ENCODE measurements around the gene SLC26A2.

The SLC26A2 gene

DNA sequence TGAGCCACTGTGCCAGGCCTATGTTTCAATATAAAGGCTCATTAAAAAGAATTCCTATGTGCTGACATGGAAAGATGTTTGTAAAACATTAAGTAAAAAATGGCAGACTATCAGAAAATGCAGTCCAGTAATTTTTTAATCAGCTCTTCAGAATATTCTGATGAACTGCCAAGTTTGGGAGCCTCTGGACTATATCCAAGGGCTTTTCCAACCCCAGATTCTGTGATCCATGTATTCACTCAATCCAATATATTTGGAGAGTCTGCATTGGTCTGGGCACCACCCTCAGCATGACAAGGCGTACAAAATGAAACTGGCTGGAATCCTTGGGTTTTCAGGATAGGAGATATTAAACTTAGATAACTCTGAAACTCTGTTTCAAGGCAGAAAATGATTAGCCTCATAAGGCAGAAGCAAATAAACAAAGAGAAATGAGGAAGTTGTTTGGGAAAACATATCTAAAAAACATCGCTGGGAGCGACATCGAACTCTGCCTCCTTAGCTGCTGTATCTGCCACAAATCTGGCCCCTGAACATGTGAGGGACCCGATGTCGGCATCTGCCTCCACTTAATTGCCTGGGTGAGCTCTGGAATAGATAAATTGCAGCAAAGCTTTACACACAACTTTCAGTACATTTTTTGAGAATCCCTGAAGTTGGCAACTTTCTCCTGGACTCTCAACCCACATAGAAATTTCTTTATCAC, 30.4 kb upstream of the SLC26A2 start:
- H3K18ac ChIP-seq (ENCODE audit: low read depth in 1 of 2, low read length in 2 of 2) = no peak overlapping the region
- H3K27me3 ChIP-seq (ENCODE audit: control insufficient read depth in 1 of 2, insufficient read depth in 1 of 2, low read length in 2 of 2) = peaks cover 0 to 29% of the 10 kb centered on the region in 2 experiments
- H3K79me1 ChIP-seq (replicated peaks; ENCODE audit: low read length, poor library complexity, severe bottlenecking) = no peaks in the 10 kb centered on the region
- DNase-seq = no peak
- H3K9me3 ChIP-seq (ENCODE audit: control insufficient read depth, low read length) = no peaks in the 10 kb centered on the region
- H2AFZ ChIP-seq (ENCODE audit: low read depth, low read length) = no peak overlapping the region
- H3K27ac ChIP-seq (ENCODE audit: low read length, poor library complexity, severe bottlenecking) = no peak overlapping the region
- H2BK120ac ChIP-seq (ENCODE audit: low read depth, low read length) = no peak overlapping the region
- H3K4me2 ChIP-seq (ENCODE audit: low read length, poor library complexity, severe bottlenecking) = no peak overlapping the region
- H2BK15ac ChIP-seq (ENCODE audit: low read depth, poor library complexity, severe bottlenecking) = no peak overlapping the region
- H3K4me1 ChIP-seq (ENCODE audit: control insufficient read depth, insufficient read depth, low read depth, low read length) = no peaks in the 10 kb centered on the region
- H3K4me3 ChIP-seq (ENCODE audit: insufficient read depth in 1 of 2, low read depth in 1 of 2, low read length in 2 of 2) = peak overlapping the region in 1 of 2 experiments; percentile 74
- no peak overlapping the region for H3K14ac ChIP-seq (ENCODE audit: low read length in 2 of 2)
- 95% methylated on average over 6 of the region's 6 CpGs for WGBS
- no peak overlapping the region for H4K8ac ChIP-seq (ENCODE audit: low read length)
- H3K36me3 ChIP-seq (ENCODE audit: control insufficient read depth in 1 of 2, insufficient read depth in 2 of 2, low read depth in 1 of 2, low read length in 2 of 2) = no peaks in the 10 kb centered on the region
- H3K23ac ChIP-seq (ENCODE audit: low read length in 2 of 2) = no peak overlapping the region
- H2BK5ac ChIP-seq (ENCODE audit: low read depth, low read length, poor library complexity, severe bottlenecking) = no peak overlapping the region
- no peak overlapping the region for H4K91ac ChIP-seq (ENCODE audit: low read length)
- peak overlapping the region; percentile 73 for H3K9ac ChIP-seq (ENCODE audit: low read length)
- H3K4ac ChIP-seq (ENCODE audit: low read depth in 1 of 2, low read length in 2 of 2) = no peak overlapping the region
- H2BK12ac ChIP-seq (ENCODE audit: low read length in 2 of 2) = no peak overlapping the region
- H2AK5ac ChIP-seq (ENCODE audit: low read length, severe bottlenecking) = no peak overlapping the region

GRCh38 chr5:149930749-149931574, 29.6 kb upstream of the SLC26A2 start:
- no peaks in the 10 kb centered on the region for H3K4me1 ChIP-seq (ENCODE audit: control insufficient read depth, insufficient read depth, low read depth, low read length)
- no peaks in the 10 kb centered on the region for H3K36me3 ChIP-seq (ENCODE audit: control insufficient read depth in 1 of 2, insufficient read depth in 2 of 2, low read depth in 1 of 2, low read length in 2 of 2)
- H3K4me2 ChIP-seq (ENCODE audit: low read length, poor library complexity, severe bottlenecking) = no peak overlapping the region
- WGBS = 80% methylated on average over 3 of the region's 7 CpGs
- H3K79me1 ChIP-seq (replicated peaks; ENCODE audit: low read length, poor library complexity, severe bottlenecking) = no peaks in the 10 kb centered on the region
- H2BK5ac ChIP-seq (ENCODE audit: low read depth, low read length, poor library complexity, severe bottlenecking) = no peak overlapping the region
- no peak overlapping the region for H3K14ac ChIP-seq (ENCODE audit: low read length in 2 of 2)
- no peak overlapping the region for H2BK12ac ChIP-seq (ENCODE audit: low read length in 2 of 2)
- peaks cover 0 to 35% of the 10 kb centered on the region in 2 experiments for H3K27me3 ChIP-seq (ENCODE audit: control insufficient read depth in 1 of 2, insufficient read depth in 1 of 2, low read length in 2 of 2)
- H2AK5ac ChIP-seq (ENCODE audit: low read length, severe bottlenecking) = no peak overlapping the region
- no peak overlapping the region for H3K23ac ChIP-seq (ENCODE audit: low read length in 2 of 2)
- H2BK15ac ChIP-seq (ENCODE audit: low read depth, poor library complexity, severe bottlenecking) = no peak overlapping the region
- no peak overlapping the region for H2BK120ac ChIP-seq (ENCODE audit: low read depth, low read length)
- H4K8ac ChIP-seq (ENCODE audit: low read length) = no peak overlapping the region
- no peak overlapping the region for H3K4ac ChIP-seq (ENCODE audit: low read depth in 1 of 2, low read length in 2 of 2)
- no peak overlapping the region for H2AFZ ChIP-seq (ENCODE audit: low read depth, low read length)
- peak overlapping the region in 1 of 2 experiments; percentile 74 for H3K4me3 ChIP-seq (ENCODE audit: insufficient read depth in 1 of 2, low read depth in 1 of 2, low read length in 2 of 2)
- no peaks in the 10 kb centered on the region for H3K9me3 ChIP-seq (ENCODE audit: control insufficient read depth, low read length)
- no peak for DNase-seq
- H3K18ac ChIP-seq (ENCODE audit: low read depth in 1 of 2, low read length in 2 of 2) = no peak overlapping the region
- no peak overlapping the region for H4K91ac ChIP-seq (ENCODE audit: low read length)
- no peak overlapping the region for H3K27ac ChIP-seq (ENCODE audit: low read length, poor library complexity, severe bottlenecking)
- peak overlapping the region; percentile 73 for H3K9ac ChIP-seq (ENCODE audit: low read length)

DNA sequence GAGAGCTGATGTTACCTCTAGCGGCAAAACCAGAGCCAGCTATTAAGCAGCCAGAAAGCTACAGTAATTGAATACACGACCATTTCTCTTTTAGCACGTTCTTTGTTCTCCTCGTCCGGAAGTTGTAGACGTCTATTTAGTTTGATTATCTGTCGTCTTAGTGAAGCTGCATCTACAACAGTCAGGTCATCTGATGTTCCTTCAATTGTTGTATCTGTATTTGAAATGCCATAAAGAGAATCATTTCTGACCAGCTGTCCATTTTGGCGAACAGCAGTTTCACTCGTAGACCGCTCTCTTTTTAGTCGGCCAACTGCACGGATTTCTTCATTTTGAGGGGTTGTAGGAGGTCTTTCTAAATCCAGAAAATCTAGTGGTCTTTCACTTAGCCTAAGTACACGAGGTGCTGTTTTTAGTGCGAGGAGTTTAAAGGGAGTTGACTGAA, 28.5 kb upstream of the SLC26A2 start:
- Histone ChIP-seq H3K23ac (ENCODE audit: low read length in 2 of 2) (no peak overlapping the region), H2BK12ac (ENCODE audit: low read length in 2 of 2) (no peak overlapping the region), H3K27me3 (ENCODE audit: control insufficient read depth in 1 of 2, insufficient read depth in 1 of 2, low read length in 2 of 2) (peaks cover 0 to 35% of the 10 kb centered on the region in 2 experiments), H3K9ac (ENCODE audit: low read length) (no peak overlapping the region), H3K36me3 (ENCODE audit: control insufficient read depth in 1 of 2, insufficient read depth in 2 of 2, low read depth in 1 of 2, low read length in 2 of 2) (no peaks in the 10 kb centered on the region), H3K27ac (ENCODE audit: low read length, poor library complexity, severe bottlenecking) (no peak overlapping the region), H2AFZ (ENCODE audit: low read depth, low read length) (no peak overlapping the region), H3K79me1 (replicated peaks; ENCODE audit: low read length, poor library complexity, severe bottlenecking) (no peaks in the 10 kb centered on the region), H3K4me1 (ENCODE audit: control insufficient read depth, insufficient read depth, low read depth, low read length) (peaks cover 1% of the 10 kb centered on the region), H4K8ac (ENCODE audit: low read length) (no peak overlapping the region), H2BK15ac (ENCODE audit: low read depth, poor library complexity, severe bottlenecking) (no peak overlapping the region), H3K4me3 (ENCODE audit: insufficient read depth in 1 of 2, low read depth in 1 of 2, low read length in 2 of 2) (peak overlapping the region in 1 of 2 experiments; percentile 43), H2BK5ac (ENCODE audit: low read depth, low read length, poor library complexity, severe bottlenecking) (no peak overlapping the region), H3K18ac (ENCODE audit: low read depth in 1 of 2, low read length in 2 of 2) (no peak overlapping the region), H3K9me3 (ENCODE audit: control insufficient read depth, low read length) (no peaks in the 10 kb centered on the region), H3K14ac (ENCODE audit: low read length in 2 of 2) (no peak overlapping the region), H2AK5ac (ENCODE audit: low read length, severe bottlenecking) (no peak overlapping the region), H4K91ac (ENCODE audit: low read length) (no peak overlapping the region), H3K4me2 (ENCODE audit: low read length, poor library complexity, severe bottlenecking) (no peak overlapping the region), H2BK120ac (ENCODE audit: low read depth, low read length) (no peak overlapping the region), H3K4ac (ENCODE audit: low read depth in 1 of 2, low read length in 2 of 2) (no peak overlapping the region)
- WGBS = 92% methylated on average over 14 of the region's 14 CpGs
- DNase-seq = no peak

Data from mesenchymal stem cell (in vitro differentiated cells and primary cell).